GM06990 (cell line): ENCODE data around the gene SUSD2.
"Not testable (repeated sequence)": the region's sequence is repeated elsewhere in the genome, so short reads cannot be mapped to it uniquely, and the experiment has no call there.

Experiments
- DNase-seq: peaks from one replicate; pipeline ENCODE4 v3.0.0-alpha.2; 2011; ENCODE audit not compliant: insufficient read length; ENCODE audit errors: extremely low read depth
- H3K27me3 ChIP-seq: replicated peaks from 2 replicates; pipeline ENCODE4 v1.6.0; 2011; ENCODE audit warnings: low read length; ENCODE audit not compliant: control insufficient read depth, insufficient read depth
- H3K36me3 ChIP-seq: 2 replicates; pipeline ENCODE4 v1.5.1; 2011; ENCODE audit warnings: low read length; ENCODE audit not compliant: control insufficient read depth, insufficient read depth
- H3K4me3 ChIP-seq: replicated peaks from 2 replicates; pipeline ENCODE4 v1.5.1; 2011; ENCODE audit warnings: low read depth, mild to moderate bottlenecking, control low read depth, low read length
- CTCF ChIP-seq: IDR thresholded peaks from 2 replicates; pipeline ENCODE4 v1.5.1; 2011; ENCODE audit warnings: low read length, control low read depth, mild to moderate bottlenecking, inconsistent platforms; ENCODE audit not compliant: insufficient read depth, poor library complexity, severe bottlenecking

The SUSD2 gene

GRCh38 chr22:24208012-24208749 lies 26.9 kb downstream of the SUSD2 start:
- no peak for DNase-seq

GRCh38 chr22:24209016-24209415 lies 27.7 kb downstream of the SUSD2 start:
- no peak overlapping the region for H3K4me3 ChIP-seq
- TF ChIP-seq CTCF, result no peak
- H3K36me3 ChIP-seq, result no peaks in the 10 kb centered on the region
- no peaks in the 10 kb centered on the region for H3K27me3 ChIP-seq
- DNase-seq, result no peak

More at GRCh38 chr22:24208012-24208749, 26.9 kb downstream of the SUSD2 start:
- no peak overlapping the region for H3K4me3 ChIP-seq
- no peaks in the 10 kb centered on the region; the same call in 1 of the 2 replicates for H3K27me3 ChIP-seq
- TF ChIP-seq CTCF, result no peak
- H3K36me3 ChIP-seq, result no peaks in the 10 kb centered on the region

GRCh38 chr22:24209687-24210086 lies 28.4 kb downstream of the SUSD2 start:
- DNase-seq, result no peak
- H3K27me3 ChIP-seq, result no peaks in the 10 kb centered on the region
- no peak for TF ChIP-seq CTCF
- H3K4me3 ChIP-seq, result no peak overlapping the region
- H3K36me3 ChIP-seq, result no peaks in the 10 kb centered on the region

DNA sequence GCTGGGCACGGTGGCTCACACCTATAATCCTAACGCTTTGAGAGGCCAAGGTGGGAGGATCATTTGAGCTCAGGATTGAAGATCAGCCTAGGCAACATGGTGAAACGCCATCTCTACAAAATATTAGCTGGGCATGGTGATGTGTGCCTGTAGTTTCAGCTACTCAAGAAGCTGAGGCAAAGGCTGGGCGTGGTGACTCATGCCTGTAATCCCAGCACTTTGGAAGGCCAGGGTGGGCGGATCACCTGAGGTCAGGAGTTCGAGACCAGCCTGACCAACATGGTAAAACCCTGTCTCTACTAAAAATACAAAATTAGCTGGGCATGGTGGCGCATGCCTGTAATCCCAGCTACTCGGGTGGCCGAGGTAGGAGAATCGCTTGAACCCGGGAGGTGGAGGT lies 29.1 kb downstream of the SUSD2 start:
- not testable (repeated sequence) for H3K36me3 ChIP-seq, DNase-seq, H3K4me3 ChIP-seq, H3K27me3 ChIP-seq

- not testable (repeated sequence) for DNase-seq, H3K4me3 ChIP-seq
Measured at GRCh38 chr22:24211716-24212115, 30.4 kb downstream of the SUSD2 start.

DNA sequence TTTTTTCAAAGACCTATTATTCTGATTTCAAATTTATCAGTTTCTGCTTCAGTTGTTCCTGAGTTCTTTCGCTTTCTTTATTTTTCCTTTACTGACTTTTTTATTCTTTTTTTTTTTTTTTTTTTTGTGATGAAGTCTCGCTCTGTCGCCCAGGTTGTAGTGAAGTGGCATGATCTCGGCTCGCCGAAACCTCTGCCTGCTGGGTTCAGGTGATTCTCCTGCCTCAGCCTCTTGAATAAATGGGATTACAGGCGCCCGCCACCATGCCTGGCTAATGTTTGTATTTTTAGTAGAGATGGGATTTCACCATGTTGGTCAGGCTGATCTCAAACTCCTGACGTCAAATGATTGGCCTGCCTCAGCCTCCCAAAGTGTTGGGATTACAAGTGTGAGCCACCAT lies 31.8 kb downstream of the SUSD2 start:
- H3K4me3 ChIP-seq, DNase-seq, H3K36me3 ChIP-seq, H3K27me3 ChIP-seq: not testable (repeated sequence)

More at GRCh38 chr22:24211716-24212115, 30.4 kb downstream of the SUSD2 start:
- not testable (repeated sequence) for H3K36me3 ChIP-seq, H3K27me3 ChIP-seq

DNA sequence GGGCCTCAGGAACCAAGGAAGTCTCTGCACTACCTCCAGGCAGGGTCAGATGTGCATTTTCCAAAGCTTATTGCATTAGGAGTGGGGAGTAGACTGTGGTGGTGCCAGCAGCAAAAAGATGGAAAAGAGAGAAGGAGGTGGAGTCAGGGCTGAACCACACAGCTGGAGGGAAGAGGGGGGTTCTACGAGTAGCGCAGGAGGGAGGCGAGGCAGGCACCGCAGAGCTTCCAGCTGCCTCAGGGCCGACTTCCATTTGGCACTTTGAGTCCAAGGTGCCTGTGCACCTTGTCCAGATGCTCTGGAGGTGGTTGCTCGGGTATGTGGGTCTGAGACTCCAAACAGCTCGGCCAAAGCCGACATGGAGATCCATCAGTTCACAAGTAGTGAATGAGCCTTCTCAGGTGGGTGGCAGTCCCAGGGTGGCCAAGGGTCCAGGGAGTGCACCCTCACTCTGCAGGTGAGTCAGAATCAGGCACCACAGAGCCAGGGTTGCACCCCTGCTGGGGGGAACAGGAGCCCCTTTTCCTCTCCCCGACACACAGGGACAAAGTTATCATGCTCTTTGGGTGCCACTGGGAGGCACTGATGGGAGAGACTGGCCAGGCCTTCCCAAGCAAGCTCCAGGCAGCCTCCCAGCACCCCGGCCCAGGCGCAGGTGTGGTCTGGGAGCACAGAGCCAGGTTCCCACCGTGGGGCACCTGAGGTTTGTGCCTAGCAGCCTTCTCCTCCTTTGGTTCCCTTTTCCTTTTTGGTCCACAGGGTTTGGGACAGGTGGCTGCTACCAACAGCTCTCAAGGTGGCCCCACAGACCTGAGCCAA lies 33.4 kb downstream of the SUSD2 start:
- H3K36me3 ChIP-seq, result no peaks in the 10 kb centered on the region
- no peak for DNase-seq
- no peak for TF ChIP-seq CTCF
- H3K27me3 ChIP-seq, result no peaks in the 10 kb centered on the region
- H3K4me3 ChIP-seq, result no peak overlapping the region
